Loucy (cell line): Measurements from ENCODE around the gene PRKN.

ENCODE experiments used
- CTCF ChIP-seq: fragments of 200-600 bp; sonication (generic); conservative IDR thresholded peaks from 2 replicates; pipeline ENCODE4 v1.5.1; 2014; ENCODE audit warnings: mild to moderate bottlenecking, antibody characterized with exemption, low read length
- EZH2phosphoT487 ChIP-seq: fragments of 200-600 bp; IDR thresholded peaks from 2 replicates; pipeline ENCODE4 v1.6.1; 2018; ENCODE audit warnings: antibody characterized with exemption, mild to moderate bottlenecking, moderate library complexity, borderline replicate concordance

DNA sequence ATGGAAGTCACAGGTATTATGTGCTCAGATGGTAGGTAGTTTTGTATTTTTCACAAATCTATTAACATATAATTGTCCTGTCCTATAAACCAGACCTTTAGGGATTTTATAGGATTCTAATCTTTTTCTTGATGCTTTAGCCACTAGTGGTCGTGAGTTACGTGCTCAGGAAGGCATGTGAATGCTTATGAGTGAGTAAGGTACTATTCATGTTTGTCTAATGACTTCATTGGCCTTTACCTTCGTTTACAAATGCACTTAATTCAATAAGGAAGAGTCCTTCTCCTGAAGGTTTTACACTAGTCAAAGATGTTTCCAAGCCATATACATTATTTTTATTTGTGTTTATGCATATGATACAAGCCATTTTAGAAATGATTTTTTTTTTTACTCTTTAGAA lies 23.2 kb upstream of the PRKN start:
- TF ChIP-seq CTCF (no peak), EZH2phosphoT487 (no peak)
